ENCODE results near the gene LSM14A. TPM values are rescaled to one million over a fixed set of nuclear protein-coding genes. Genes with fewer than 3 reads are reported as not detected.

The LSM14A gene
- total and polyA plus RNA-seq, 2 of the 13 experiments (the other 11 are each of a cell fraction or from before 2014, with no cell fraction given), result 77.0 to 83.6 TPM

GRCh38 chr19:34277244-34277643, 104.9 kb downstream of the LSM14A start:
- FAIRE-seq (no peak), DNase-seq (ENCODE audit: low spot score) (no peak), ATAC-seq (no peak)
- ChIA-PET POLR2A (no interaction called here), CTCF (ENCODE audit: low intra/inter-chr PET ratio, low total read pairs) (no interaction called here)
- no TSS peak for BruUV-seq (replicated peaks)
- TF ChIP-seq, protein P1, sequence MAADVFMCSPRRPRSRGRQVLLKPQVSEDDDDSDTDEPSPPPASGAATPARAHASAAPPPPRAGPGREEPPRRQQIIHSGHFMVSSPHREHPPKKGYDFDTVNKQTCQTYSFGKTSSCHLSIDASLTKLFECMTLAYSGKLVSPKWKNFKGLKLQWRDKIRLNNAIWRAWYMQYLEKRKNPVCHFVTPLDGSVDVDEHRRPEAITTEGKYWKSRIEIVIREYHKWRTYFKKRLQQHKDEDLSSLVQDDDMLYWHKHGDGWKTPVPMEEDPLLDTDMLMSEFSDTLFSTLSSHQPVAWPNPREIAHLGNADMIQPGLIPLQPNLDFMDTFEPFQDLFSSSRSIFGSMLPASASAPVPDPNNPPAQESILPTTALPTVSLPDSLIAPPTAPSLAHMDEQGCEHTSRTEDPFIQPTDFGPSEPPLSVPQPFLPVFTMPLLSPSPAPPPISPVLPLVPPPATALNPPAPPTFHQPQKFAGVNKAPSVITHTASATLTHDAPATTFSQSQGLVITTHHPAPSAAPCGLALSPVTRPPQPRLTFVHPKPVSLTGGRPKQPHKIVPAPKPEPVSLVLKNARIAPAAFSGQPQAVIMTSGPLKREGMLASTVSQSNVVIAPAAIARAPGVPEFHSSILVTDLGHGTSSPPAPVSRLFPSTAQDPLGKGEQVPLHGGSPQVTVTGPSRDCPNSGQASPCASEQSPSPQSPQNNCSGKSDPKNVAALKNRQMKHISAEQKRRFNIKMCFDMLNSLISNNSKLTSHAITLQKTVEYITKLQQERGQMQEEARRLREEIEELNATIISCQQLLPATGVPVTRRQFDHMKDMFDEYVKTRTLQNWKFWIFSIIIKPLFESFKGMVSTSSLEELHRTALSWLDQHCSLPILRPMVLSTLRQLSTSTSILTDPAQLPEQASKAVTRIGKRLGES (CRISPR knock-in tag; IDR thresholded peaks at IDR 0.05; ENCODE audit: borderline replicate concordance), result no peak
- no peak for TF ChIP-seq KLF13 (CRISPR knock-in tag; IDR thresholded peaks at IDR 0.05)
- TF ChIP-seq ZNF75D (CRISPR knock-in tag; IDR thresholded peaks at IDR 0.05; ENCODE audit: borderline replicate concordance), result no peak
- no peak for TF ChIP-seq TCF7L2 (IDR thresholded peaks at IDR 0.05; ENCODE audit: low read depth, low read length)
- no peak for TF ChIP-seq ZSCAN12 (CRISPR knock-in tag; IDR thresholded peaks at IDR 0.05)
- TF ChIP-seq ZNF343 (CRISPR knock-in tag; IDR thresholded peaks at IDR 0.05), result no peak
- TF ChIP-seq FUBP1 (CRISPR knock-in tag; IDR thresholded peaks at IDR 0.05; ENCODE audit: borderline replicate concordance), result no peak
- TF ChIP-seq TBP (CRISPR knock-in tag; IDR thresholded peaks at IDR 0.05), result no peak
- no peak for TF ChIP-seq HMGXB4 (CRISPR knock-in tag; IDR thresholded peaks at IDR 0.05; ENCODE audit: borderline replicate concordance in 1 of 2, low read depth in 1 of 2)
- no peak for TF ChIP-seq CREB1 (IDR thresholded peaks at IDR 0.05)
- TF ChIP-seq CREB1 (CRISPR knock-in tag; IDR thresholded peaks at IDR 0.05), result no peak
- TF ChIP-seq ZNF543 (CRISPR knock-in tag; IDR thresholded peaks at IDR 0.05), result no peak
- TF ChIP-seq MZF1 (CRISPR knock-in tag; IDR thresholded peaks at IDR 0.05; ENCODE audit: borderline replicate concordance), result no peak
- no peak for TF ChIP-seq YY1 (IDR thresholded peaks at IDR 0.05; ENCODE audit: insufficient read depth, insufficient replicate concordance, low read depth, low read length)
- H4K20me1 ChIP-seq (ENCODE audit: insufficient read depth, low read length), result peaks cover under 1% of the 10 kb centered on the region
- H3K4me3 ChIP-seq (replicated peaks in 1 of 3; ENCODE audit: insufficient read depth in 1 of 3, low read depth in 2 of 3, low read length in 3 of 3), result no peak overlapping the region
- in situ Hi-C loops (cut with HindIII; ENCODE audit: extremely low pct_ligation_motif_present, low pct_unique_long_range_greater_than_20kb), result no loop called here
- 92% methylated on average over 4 of the region's 4 CpGs for WGBS (ENCODE audit: low lambda C conversion rate)
- intact Hi-C loops (cut with micrococcal nuclease; ENCODE audit: unreplicated experiment), result no loop called here
- no peaks in the 10 kb centered on the region for H3K9me3 ChIP-seq (ENCODE audit: low read length)
- H3K4me1 ChIP-seq (ENCODE audit: insufficient read depth, low read length), result peaks cover 31% of the 10 kb centered on the region
- no peak overlapping the region for H3K4me2 ChIP-seq (ENCODE audit: low read depth, low read length)
- no peak overlapping the region for H2AFZ ChIP-seq (ENCODE audit: low read length)
- H3K27me3 ChIP-seq (ENCODE audit: control insufficient read depth in 1 of 2, insufficient read depth in 2 of 2, low read length in 2 of 2), result no peaks in the 10 kb centered on the region
- H3K27ac ChIP-seq (ENCODE audit: extremely low read length, insufficient read depth, low read length), result no peak overlapping the region
- H3K36me3 ChIP-seq (replicated peaks in 1 of 2; ENCODE audit: control insufficient read depth in 1 of 2, insufficient read depth in 2 of 2, low read length in 2 of 2), result peaks cover 2 to 4% of the 10 kb centered on the region in 2 experiments; a peak in 1 of 5 replicates
- H3K79me2 ChIP-seq (ENCODE audit: insufficient read depth, low read length), result peaks cover 41% of the 10 kb centered on the region
- no peak overlapping the region for H3K9ac ChIP-seq (ENCODE audit: insufficient read depth, low read depth, low read length)
